PC-3 (cell line): ENCODE measurements around the gene ABCB8. TPM values are rescaled to one million over a fixed set of nuclear protein-coding genes. Genes with fewer than 3 reads are reported as not detected.
A peak's percentile ranks its signal among the peaks of the same experiment; 100 is the strongest.

Experiments
- ATAC-seq: fragments of 200-7000 bp; cut with Tn5 transposase; 2 replicates; pipeline ENCODE4 v1.9.1; 2020; ENCODE audit warnings: mild to moderate bottlenecking, moderate library complexity
- BruUV-seq: library from RNA; stranded (reverse); fragments of 400-500 nt; replicated peaks from 2 replicates; lab custom pipeline; 2021; lab: Mats Ljungman, UMichigan
- CTCF ChIA-PET: fragments of 300-600 bp; sonication (Branson Sonifier 250); formaldehyde crosslinking; loops from one replicate; lab custom pipeline; 2022; ENCODE audit warnings: antibody characterized with exemption; lab: Charles Lee
- POLR2A ChIA-PET: fragments of 300-600 bp; sonication (Branson Sonifier 250); formaldehyde crosslinking; loops from one replicate; lab custom pipeline; 2022; ENCODE audit warnings: antibody characterized with exemption; ENCODE audit not compliant: unreplicated experiment; lab: Charles Lee
- DNase-seq: peaks from one replicate; pipeline ENCODE4 v3.0.0-alpha.2; 2015
- H2AFZ ChIP-seq: fragments of 300-600 bp; sonication (generic); 2 replicates; pipeline ENCODE4 v1.6.0; 2016; ENCODE audit warnings: antibody characterized with exemption, low read length
- H3F3A ChIP-seq: fragments of 300-600 bp; sonication (generic); one replicate; pipeline ENCODE4 v1.6.0; 2017; ENCODE audit warnings: antibody characterized with exemption, low read length, control low read depth, mild to moderate bottlenecking; ENCODE audit not compliant: unreplicated experiment
- H3K27ac ChIP-seq: fragments of 300-600 bp; sonication (generic); 2 replicates; pipeline ENCODE4 v1.5.1; 2016; ENCODE audit warnings: mild to moderate bottlenecking, low read length
- H3K27me3 ChIP-seq: fragments of 300-600 bp; sonication (generic); 2 replicates; pipeline ENCODE4 v1.6.1; 2016; ENCODE audit warnings: low read length, mixed read lengths
- H3K36me3 ChIP-seq: fragments of 300-600 bp; sonication (generic); 2 replicates; pipeline ENCODE4 v1.6.1; 2016; ENCODE audit warnings: low read depth, mixed run types, low read length, mixed read lengths
- H3K4me1 ChIP-seq: fragments of 300-600 bp; sonication (generic); 2 replicates; pipeline ENCODE4 v1.5.1; 2016; ENCODE audit warnings: low read length; ENCODE audit not compliant: insufficient read depth
- H3K4me2 ChIP-seq: fragments of 300-600 bp; sonication (generic); 2 replicates; pipeline ENCODE4 v1.6.0; 2016; ENCODE audit warnings: low read length
- H3K4me3 ChIP-seq: fragments of 300-600 bp; sonication (generic); 2 replicates; pipeline ENCODE4 v1.5.1; 2016; ENCODE audit warnings: mild to moderate bottlenecking, low read length, mixed read lengths
- H3K79me2 ChIP-seq: fragments of 300-600 bp; sonication (generic); 2 replicates; pipeline ENCODE4 v1.6.1; 2017; ENCODE audit warnings: low read length, mixed read lengths
- H3K9ac ChIP-seq: fragments of 300-600 bp; sonication (generic); 2 replicates; pipeline ENCODE4 v1.6.0; 2016; ENCODE audit warnings: mild to moderate bottlenecking, low read length
- H3K9me2 ChIP-seq: fragments of 300-600 bp; sonication (generic); replicated peaks from 2 replicates; pipeline ENCODE4 v1.6.1; 2016; ENCODE audit warnings: mixed run types, low read length, mixed read lengths
- H3K9me3 ChIP-seq: fragments of 300-600 bp; sonication (generic); 2 replicates; pipeline ENCODE4 v1.6.1; 2016; ENCODE audit warnings: low read length, mixed read lengths
- H4K20me1 ChIP-seq: fragments of 300-600 bp; sonication (generic); 2 replicates; pipeline ENCODE4 v1.6.1; 2016; ENCODE audit warnings: low read length, mixed read lengths
- EZH2 ChIP-seq: fragments of 300-600 bp; sonication (generic); IDR thresholded peaks from one replicate; pipeline ENCODE4 v1.6.1; 2017; ENCODE audit warnings: antibody characterized with exemption, mild to moderate bottlenecking, low read length; ENCODE audit not compliant: unreplicated experiment
- EZH2phosphoT487 ChIP-seq: fragments of 300-600 bp; sonication (generic); IDR thresholded peaks from 2 replicates; pipeline ENCODE4 v1.6.1; 2018; ENCODE audit warnings: mild to moderate bottlenecking, antibody characterized with exemption, low read length, borderline replicate concordance
- intact Hi-C: fragments of 100-400 bp; cut with micrococcal nuclease; formaldehyde crosslinking; loops from 2 replicates; pipeline ENCODE4 v1.9.0; 2023
- total RNA-seq: library from RNA; depleted of rRNA; stranded (reverse); fragments of >200 nt; gene quantifications from 2 replicates; pipeline ENCODE4 v1.2.3, GENCODE V29; 2014
- TF ChIP-seq, protein P1 (sequence below): fragments of 300-600 bp; sonication (generic); conservative IDR thresholded peaks from 2 replicates; pipeline ENCODE4 v1.5.1; 2017; ENCODE audit warnings: antibody characterized with exemption, low read depth, mild to moderate bottlenecking, low read length

The ABCB8 gene
- total RNA-seq, 1 experiment from 2014 or later: 58.4 TPM

DNA sequence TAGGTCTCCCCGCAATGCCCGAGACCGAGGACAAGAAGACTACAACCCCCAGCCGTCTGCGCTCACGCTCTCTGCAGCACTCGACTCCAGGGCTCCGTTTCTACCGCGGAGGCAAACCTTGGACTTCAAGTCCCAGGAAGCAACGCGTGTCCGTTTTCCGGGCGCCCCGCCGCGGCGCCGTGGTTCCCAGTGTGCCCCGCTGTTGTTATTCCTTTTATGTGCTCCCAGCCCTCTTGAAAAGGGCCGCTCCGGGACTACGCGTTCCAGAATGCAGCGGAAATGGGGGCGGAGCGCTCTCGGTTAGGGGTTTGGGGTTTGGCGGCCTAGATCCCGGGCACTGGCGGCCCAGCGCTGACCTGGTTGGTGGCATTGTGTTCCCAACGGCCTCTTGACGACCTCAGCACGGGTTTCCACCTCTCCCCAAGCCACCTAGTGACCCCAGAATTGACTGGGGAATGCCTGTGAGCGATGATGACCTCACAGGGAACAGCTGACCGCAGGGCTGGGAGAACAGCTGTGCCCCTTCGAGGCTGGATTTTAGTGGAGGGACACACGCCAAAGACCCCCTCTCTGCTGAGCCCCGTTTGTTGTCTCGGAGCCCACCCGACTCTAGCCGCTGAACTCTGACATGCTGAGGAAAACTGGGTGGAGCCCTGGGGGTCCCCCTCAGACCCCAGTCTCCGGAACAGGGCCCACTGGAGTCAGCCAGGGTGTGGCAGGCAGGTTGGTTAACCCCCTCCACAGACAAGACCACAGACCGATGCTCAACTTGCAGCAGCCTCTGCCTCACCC, 29.9 kb downstream of the ABCB8 start:
- Histone ChIP-seq H3K27ac (peak overlapping the region; percentile 67), H3K4me1 (peaks cover 45% of the 10 kb centered on the region), H4K20me1 (no peaks in the 10 kb centered on the region), H3F3A (no peaks in the 10 kb centered on the region), H3K9me2 (no peaks in the 10 kb centered on the region), H3K27me3 (no peaks in the 10 kb centered on the region), H3K9me3 (no peaks in the 10 kb centered on the region), H2AFZ (peak overlapping the region; percentile 82), H3K79me2 (peaks cover 27% of the 10 kb centered on the region), H3K9ac (peak overlapping the region; percentile 89), H3K4me2 (peak overlapping the region; percentile 99), H3K4me3 (peak overlapping the region; percentile 86), H3K36me3 (no peaks in the 10 kb centered on the region)
- no peak for TF ChIP-seq EZH2phosphoT487
- TF ChIP-seq EZH2: no peak
- TF ChIP-seq, protein P1, sequence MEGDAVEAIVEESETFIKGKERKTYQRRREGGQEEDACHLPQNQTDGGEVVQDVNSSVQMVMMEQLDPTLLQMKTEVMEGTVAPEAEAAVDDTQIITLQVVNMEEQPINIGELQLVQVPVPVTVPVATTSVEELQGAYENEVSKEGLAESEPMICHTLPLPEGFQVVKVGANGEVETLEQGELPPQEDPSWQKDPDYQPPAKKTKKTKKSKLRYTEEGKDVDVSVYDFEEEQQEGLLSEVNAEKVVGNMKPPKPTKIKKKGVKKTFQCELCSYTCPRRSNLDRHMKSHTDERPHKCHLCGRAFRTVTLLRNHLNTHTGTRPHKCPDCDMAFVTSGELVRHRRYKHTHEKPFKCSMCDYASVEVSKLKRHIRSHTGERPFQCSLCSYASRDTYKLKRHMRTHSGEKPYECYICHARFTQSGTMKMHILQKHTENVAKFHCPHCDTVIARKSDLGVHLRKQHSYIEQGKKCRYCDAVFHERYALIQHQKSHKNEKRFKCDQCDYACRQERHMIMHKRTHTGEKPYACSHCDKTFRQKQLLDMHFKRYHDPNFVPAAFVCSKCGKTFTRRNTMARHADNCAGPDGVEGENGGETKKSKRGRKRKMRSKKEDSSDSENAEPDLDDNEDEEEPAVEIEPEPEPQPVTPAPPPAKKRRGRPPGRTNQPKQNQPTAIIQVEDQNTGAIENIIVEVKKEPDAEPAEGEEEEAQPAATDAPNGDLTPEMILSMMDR: no peak
- ATAC-seq (peak; percentile 80), DNase-seq (peak; percentile 98)
- BruUV-seq: TSS peak; percentile 75
- ChIA-PET CTCF (no interaction called here), POLR2A (interaction anchor here (0.6 kb wide), 1 partner anchor 57 kb away, joined by 3 read pairs; no protein-coding TSS in a partner anchor)
- intact Hi-C loops: loop anchor here (1.0 kb wide), 3 partner anchors 22 to 30 kb away; partner anchors contain the start of genes ABCB8, AGAP3 and FASTK

DNA sequence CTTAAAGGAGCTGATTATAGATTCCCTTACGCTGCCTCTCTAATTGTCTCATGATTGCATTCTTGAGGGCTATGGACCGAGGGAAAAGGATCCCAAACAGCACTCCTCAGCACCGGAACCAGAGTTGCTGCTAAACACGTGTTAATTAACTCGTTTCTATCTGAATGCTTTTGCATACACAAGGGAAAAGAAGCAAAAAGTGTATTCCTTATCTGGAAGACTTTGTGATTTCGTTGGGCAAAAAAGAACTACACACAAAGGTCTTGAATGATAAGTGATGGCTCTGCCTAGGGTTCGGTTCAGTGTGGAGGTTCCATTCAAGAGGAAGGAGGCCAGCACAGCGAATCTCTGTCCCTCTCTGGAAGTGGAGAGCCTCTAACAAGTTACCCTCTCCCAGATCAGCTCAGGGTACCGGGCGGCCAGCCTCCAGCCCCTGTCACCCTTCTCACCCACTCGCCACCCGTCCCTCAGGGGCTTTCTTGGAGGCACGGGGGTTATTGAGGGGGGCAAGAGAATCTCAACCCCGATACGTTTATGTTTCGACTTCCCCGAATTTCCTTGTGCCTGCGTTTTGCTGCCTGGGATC, 30.6 kb downstream of the ABCB8 start:
- CTCF ChIA-PET: no interaction called here
- no peaks in the 10 kb centered on the region for H3K27me3 ChIP-seq
- no peaks in the 10 kb centered on the region for H3F3A ChIP-seq
- H3K36me3 ChIP-seq: no peaks in the 10 kb centered on the region
- H3K9me2 ChIP-seq: no peaks in the 10 kb centered on the region
- peak overlapping the region; percentile 67 for H3K27ac ChIP-seq
- H3K79me2 ChIP-seq: peaks cover 32% of the 10 kb centered on the region
- peak overlapping the region; percentile 99 for H3K4me2 ChIP-seq
- H3K4me1 ChIP-seq: peaks cover 48% of the 10 kb centered on the region
- H3K9ac ChIP-seq: peak overlapping the region; percentile 89
- H3K4me3 ChIP-seq: peak overlapping the region; percentile 86
- H3K9me3 ChIP-seq: no peaks in the 10 kb centered on the region
- ATAC-seq (no peak), DNase-seq (peak; percentile 30)
- peak overlapping the region; percentile 82 for H2AFZ ChIP-seq
- POLR2A ChIA-PET: interaction anchor here (0.6 kb wide), 1 partner anchor 57 kb away, joined by 3 read pairs; no protein-coding TSS in a partner anchor
- intact Hi-C loops: loop anchor here (1.0 kb wide), 3 partner anchors 21 to 31 kb away; partner anchors contain the start of genes ABCB8, AGAP3 and FASTK
- BruUV-seq: TSS peak; percentile 63
- TF ChIP-seq EZH2phosphoT487 (no peak), EZH2 (no peak)
- TF ChIP-seq, protein P1: no peak
- H4K20me1 ChIP-seq: no peaks in the 10 kb centered on the region
